ENCODE data around the gene RELB. TPM values are rescaled to one million over a fixed set of nuclear protein-coding genes. Genes with fewer than 3 reads are reported as not detected.

Gene RELB
- total and polyA plus RNA-seq, 9 of the 15 experiments (the other 6 are each of a cell fraction or from before 2014, with no cell fraction given): 0.15 to 1.1 (median 0.28) TPM; not detected in 2

DNA sequence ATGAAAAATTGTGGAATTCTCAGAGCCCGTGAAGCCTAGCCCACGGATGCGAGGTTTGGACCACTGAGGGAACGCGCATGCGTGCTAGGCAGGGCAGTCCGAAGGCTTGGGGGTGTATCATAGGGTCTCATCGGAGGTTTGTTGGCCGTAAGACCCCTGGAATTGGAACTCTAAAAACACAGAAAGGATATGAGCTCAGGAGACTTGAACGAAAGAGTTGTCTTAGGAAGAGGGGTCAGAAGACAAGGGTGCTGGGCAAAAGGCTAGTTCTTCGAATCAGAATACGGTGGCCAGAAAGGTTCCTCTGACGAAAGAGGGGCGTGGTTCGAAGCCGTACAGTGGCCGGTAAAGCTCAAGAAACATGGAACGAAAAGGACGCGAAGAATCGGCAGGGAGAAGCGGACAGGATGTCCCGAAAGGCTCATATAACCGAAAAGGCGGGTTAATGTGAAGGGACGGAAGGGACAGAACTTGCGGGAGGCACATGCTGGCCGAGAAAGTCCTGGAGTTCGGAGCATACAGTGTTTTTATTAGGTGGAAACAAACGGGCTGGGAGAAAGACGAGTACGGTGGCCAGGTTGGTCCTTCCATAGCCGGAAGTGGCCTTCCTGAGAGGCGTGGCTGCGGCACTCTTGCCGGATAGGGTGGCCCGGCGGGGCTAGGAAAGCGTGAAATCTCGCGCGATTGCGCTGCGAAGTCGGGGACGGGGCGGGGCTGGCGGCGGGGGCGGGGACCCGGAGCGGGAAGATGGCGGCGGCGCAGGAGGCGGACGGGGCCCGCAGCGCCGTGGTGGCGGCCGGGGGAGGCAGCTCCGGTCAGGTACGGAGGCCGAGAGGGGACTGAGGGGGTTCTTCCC lies 46.4 kb upstream of the RELB start, which contains the start of gene CLPTM1 (continued):
- TF ChIP-seq, protein P1, sequence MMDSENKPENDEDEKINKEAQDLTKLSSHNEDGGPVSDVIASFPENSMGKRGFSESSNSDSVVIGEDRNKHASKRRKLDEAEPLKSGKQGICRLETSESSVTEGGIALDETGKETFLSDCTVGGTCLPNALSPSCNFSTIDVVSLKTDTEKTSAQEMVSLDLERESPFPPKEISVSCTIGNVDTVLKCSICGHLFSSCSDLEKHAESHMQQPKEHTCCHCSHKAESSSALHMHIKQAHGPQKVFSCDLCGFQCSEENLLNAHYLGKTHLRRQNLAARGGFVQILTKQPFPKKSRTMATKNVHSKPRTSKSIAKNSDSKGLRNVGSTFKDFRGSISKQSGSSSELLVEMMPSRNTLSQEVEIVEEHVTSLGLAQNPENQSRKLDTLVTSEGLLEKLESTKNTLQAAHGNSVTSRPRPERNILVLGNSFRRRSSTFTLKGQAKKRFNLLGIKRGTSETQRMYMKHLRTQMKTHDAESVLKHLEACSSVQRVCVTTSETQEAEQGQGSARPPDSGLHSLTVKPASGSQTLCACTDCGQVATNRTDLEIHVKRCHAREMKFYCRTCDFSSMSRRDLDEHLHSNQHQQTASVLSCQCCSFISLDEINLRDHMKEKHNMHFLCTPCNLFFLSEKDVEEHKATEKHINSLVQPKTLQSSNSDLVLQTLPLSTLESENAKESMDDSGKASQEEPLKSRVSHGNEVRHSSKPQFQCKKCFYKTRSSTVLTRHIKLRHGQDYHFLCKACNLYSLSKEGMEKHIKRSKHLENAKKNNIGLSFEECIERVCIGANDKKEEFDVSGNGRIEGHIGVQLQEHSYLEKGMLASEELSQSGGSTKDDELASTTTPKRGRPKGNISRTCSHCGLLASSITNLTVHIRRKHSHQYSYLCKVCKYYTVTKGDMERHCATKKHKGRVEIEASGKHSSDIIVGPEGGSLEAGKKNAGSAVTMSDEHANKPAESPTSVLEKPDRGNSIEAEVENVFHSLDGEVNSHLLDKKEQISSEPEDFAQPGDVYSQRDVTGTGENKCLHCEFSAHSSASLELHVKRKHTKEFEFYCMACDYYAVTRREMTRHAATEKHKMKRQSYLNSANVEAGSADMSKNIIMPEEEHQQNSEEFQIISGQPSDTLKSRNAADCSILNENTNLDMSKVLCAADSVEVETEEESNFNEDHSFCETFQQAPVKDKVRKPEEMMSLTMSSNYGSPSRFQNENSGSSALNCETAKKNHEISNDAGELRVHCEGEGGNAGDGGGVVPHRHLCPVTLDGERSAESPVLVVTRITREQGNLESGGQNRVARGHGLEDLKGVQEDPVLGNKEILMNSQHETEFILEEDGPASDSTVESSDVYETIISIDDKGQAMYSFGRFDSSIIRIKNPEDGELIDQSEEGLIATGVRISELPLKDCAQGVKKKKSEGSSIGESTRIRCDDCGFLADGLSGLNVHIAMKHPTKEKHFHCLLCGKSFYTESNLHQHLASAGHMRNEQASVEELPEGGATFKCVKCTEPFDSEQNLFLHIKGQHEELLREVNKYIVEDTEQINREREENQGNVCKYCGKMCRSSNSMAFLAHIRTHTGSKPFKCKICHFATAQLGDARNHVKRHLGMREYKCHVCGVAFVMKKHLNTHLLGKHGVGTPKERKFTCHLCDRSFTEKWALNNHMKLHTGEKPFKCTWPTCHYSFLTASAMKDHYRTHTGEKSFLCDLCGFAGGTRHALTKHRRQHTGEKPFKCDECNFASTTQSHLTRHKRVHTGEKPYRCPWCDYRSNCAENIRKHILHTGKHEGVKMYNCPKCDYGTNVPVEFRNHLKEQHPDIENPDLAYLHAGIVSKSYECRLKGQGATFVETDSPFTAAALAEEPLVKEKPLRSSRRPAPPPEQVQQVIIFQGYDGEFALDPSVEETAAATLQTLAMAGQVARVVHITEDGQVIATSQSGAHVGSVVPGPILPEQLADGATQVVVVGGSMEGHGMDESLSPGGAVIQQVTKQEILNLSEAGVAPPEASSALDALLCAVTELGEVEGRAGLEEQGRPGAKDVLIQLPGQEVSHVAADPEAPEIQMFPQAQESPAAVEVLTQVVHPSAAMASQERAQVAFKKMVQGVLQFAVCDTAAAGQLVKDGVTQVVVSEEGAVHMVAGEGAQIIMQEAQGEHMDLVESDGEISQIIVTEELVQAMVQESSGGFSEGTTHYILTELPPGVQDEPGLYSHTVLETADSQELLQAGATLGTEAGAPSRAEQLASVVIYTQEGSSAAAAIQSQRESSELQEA (IDR thresholded peaks at IDR 0.05; ENCODE audit: low read depth): peak; percentile 100
- TF ChIP-seq RNF2 (IDR thresholded peaks at IDR 0.05) (no peak), CBX2 (IDR thresholded peaks at IDR 0.05; ENCODE audit: insufficient read depth, low read length, poor library complexity, severe bottlenecking) (no peak), RCOR1 (IDR thresholded peaks at IDR 0.05; ENCODE audit: borderline replicate concordance in 1 of 2, low read depth in 2 of 2, low read length in 2 of 2) (peak in 1 of 2 experiments; percentile 25; a peak in 1 of 4 replicates), ZNF184 (CRISPR knock-in tag; IDR thresholded peaks at IDR 0.05) (no peak), HDAC1 (IDR thresholded peaks at IDR 0.05) (peak in 1 of 2 experiments; percentile 95; a peak in 2 of 4 replicates), ZNF121 (CRISPR knock-in tag; conservative IDR thresholded peaks at IDR 0.05) (no peak), GATA2 (CRISPR knock-in tag; IDR thresholded peaks at IDR 0.05) (no peak), JUN (IDR thresholded peaks at IDR 0.05; ENCODE audit: borderline replicate concordance, low read depth, low read length) (peak; percentile 32; the same call in 1 of the 2 replicates), JUN (CRISPR knock-in tag; IDR thresholded peaks at IDR 0.05; ENCODE audit: borderline replicate concordance) (no peak), ZNF408 (CRISPR knock-in tag; IDR thresholded peaks at IDR 0.05; ENCODE audit: low read depth) (no peak)
- TF ChIP-seq, protein P2, sequence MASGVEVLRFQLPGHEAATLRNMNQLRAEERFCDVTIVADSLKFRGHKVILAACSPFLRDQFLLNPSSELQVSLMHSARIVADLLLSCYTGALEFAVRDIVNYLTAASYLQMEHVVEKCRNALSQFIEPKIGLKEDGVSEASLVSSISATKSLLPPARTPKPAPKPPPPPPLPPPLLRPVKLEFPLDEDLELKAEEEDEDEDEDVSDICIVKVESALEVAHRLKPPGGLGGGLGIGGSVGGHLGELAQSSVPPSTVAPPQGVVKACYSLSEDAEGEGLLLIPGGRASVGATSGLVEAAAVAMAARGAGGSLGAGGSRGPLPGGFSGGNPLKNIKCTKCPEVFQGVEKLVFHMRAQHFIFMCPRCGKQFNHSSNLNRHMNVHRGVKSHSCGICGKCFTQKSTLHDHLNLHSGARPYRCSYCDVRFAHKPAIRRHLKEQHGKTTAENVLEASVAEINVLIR (CRISPR knock-in tag; IDR thresholded peaks at IDR 0.05): no peak
- TF ChIP-seq, protein P3, sequence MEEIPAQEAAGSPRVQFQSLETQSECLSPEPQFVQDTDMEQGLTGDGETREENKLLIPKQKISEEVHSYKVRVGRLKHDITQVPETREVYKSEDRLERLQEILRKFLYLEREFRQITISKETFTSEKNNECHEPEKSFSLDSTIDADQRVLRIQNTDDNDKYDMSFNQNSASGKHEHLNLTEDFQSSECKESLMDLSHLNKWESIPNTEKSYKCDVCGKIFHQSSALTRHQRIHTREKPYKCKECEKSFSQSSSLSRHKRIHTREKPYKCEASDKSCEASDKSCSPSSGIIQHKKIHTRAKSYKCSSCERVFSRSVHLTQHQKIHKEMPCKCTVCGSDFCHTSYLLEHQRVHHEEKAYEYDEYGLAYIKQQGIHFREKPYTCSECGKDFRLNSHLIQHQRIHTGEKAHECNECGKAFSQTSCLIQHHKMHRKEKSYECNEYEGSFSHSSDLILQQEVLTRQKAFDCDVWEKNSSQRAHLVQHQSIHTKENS (CRISPR knock-in tag; IDR thresholded peaks at IDR 0.05): no peak
- TF ChIP-seq, protein P4, sequence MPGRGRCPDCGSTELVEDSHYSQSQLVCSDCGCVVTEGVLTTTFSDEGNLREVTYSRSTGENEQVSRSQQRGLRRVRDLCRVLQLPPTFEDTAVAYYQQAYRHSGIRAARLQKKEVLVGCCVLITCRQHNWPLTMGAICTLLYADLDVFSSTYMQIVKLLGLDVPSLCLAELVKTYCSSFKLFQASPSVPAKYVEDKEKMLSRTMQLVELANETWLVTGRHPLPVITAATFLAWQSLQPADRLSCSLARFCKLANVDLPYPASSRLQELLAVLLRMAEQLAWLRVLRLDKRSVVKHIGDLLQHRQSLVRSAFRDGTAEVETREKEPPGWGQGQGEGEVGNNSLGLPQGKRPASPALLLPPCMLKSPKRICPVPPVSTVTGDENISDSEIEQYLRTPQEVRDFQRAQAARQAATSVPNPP (IDR thresholded peaks at IDR 0.05; ENCODE audit: borderline replicate concordance, insufficient read depth, insufficient read length): no peak

Data from K562 (cell line).